Measurements from ENCODE around the gene UACA.

Gene UACA

DNA sequence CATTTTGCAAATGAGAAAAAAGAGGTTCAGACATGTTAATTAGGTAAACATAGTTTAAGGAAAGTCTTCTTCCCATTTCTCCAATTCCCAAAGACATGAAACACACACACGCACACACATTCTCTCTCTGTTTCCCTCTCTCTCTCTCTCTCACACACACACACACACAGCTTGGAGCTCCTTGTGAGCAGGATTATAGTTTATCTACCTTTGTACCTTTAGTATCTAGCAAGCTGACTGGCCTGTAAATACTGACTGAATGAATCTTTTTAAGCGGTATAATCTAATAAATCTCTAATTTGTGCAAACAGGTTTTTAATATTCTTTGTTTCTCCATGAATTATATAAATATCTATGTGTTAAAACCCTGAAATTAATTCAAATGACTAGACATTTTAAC is 73.3 kb downstream of the UACA start:
- DNase-seq: no peak
- Histone ChIP-seq H3K4me1 (no peaks in the 10 kb centered on the region), H3K4me3 (ENCODE audit: low read depth, low read length) (no peak overlapping the region), H3K27me3 (peaks cover 7% of the 10 kb centered on the region), H3K9me3 (no peaks in the 10 kb centered on the region), H3K36me3 (no peaks in the 10 kb centered on the region)
- TF ChIP-seq, protein P1, sequence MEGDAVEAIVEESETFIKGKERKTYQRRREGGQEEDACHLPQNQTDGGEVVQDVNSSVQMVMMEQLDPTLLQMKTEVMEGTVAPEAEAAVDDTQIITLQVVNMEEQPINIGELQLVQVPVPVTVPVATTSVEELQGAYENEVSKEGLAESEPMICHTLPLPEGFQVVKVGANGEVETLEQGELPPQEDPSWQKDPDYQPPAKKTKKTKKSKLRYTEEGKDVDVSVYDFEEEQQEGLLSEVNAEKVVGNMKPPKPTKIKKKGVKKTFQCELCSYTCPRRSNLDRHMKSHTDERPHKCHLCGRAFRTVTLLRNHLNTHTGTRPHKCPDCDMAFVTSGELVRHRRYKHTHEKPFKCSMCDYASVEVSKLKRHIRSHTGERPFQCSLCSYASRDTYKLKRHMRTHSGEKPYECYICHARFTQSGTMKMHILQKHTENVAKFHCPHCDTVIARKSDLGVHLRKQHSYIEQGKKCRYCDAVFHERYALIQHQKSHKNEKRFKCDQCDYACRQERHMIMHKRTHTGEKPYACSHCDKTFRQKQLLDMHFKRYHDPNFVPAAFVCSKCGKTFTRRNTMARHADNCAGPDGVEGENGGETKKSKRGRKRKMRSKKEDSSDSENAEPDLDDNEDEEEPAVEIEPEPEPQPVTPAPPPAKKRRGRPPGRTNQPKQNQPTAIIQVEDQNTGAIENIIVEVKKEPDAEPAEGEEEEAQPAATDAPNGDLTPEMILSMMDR (IDR thresholded peaks at IDR 0.05; ENCODE audit: low read depth, low read length): no peak

DNA sequence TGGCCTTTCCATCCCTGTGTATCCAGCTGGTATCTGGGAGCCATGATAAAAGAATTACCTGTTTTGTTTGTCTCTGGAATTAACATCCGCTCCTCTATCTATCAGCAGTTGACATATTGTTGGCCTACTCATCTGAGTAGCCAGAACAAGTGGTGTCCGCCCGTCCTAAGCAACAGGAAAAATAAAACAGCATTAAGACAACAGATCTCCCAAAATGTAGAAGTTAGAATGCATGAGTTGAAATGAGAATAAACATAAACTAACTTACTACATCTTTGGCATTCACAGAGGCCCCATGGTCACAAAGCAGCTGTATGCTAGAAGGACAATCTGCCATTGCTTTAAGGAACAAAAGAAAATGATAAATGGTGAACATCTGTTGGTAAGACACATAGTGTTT is 75.9 kb downstream of the UACA start:
- no peak for DNase-seq
- Histone ChIP-seq H3K27me3 (peaks cover 7% of the 10 kb centered on the region), H3K9me3 (no peaks in the 10 kb centered on the region), H3K36me3 (no peaks in the 10 kb centered on the region), H3K4me1 (no peaks in the 10 kb centered on the region), H3K4me3 (ENCODE audit: low read depth, low read length) (no peak overlapping the region)
- TF ChIP-seq, protein P1 (IDR thresholded peaks at IDR 0.05; ENCODE audit: low read depth, low read length): no peak

DNA sequence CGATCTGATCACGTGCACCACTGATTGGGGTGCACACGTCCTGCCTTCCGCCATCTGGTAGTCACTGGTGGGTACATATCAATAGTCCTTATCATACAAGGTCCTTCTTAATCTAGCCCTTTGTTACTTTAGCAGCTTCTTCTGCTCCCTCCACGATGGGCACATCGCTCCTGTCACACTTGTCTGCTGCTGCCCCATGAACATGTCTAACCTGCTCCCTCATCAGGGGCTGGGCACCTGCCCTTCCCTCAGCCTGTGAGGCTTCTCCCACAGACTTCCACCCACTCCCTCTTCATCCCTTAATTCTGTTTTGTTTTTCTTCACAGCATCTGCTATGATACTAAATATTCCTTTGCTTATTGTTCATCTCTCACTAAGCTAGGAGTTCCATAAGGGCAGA is 82.5 kb downstream of the UACA start:
- TF ChIP-seq, protein P1 (IDR thresholded peaks at IDR 0.05; ENCODE audit: low read depth, low read length): no peak
- Histone ChIP-seq H3K9me3 (no peaks in the 10 kb centered on the region), H3K36me3 (no peaks in the 10 kb centered on the region), H3K27me3 (no peaks in the 10 kb centered on the region), H3K4me1 (no peaks in the 10 kb centered on the region), H3K4me3 (ENCODE audit: low read depth, low read length) (no peak overlapping the region)
- no peak for DNase-seq

- TF ChIP-seq, protein P1 (IDR thresholded peaks at IDR 0.05; ENCODE audit: low read depth, low read length): no peak
- no peaks in the 10 kb centered on the region for H3K9me3 ChIP-seq
- DNase-seq: no peak
- no peaks in the 10 kb centered on the region for H3K27me3 ChIP-seq
- no peaks in the 10 kb centered on the region for H3K36me3 ChIP-seq
- no peak overlapping the region for H3K4me3 ChIP-seq (ENCODE audit: low read depth, low read length)
- H3K4me1 ChIP-seq: no peaks in the 10 kb centered on the region
Observed at GRCh38 chr15:70679919-70680231, 83.5 kb downstream of the UACA start.

DNA sequence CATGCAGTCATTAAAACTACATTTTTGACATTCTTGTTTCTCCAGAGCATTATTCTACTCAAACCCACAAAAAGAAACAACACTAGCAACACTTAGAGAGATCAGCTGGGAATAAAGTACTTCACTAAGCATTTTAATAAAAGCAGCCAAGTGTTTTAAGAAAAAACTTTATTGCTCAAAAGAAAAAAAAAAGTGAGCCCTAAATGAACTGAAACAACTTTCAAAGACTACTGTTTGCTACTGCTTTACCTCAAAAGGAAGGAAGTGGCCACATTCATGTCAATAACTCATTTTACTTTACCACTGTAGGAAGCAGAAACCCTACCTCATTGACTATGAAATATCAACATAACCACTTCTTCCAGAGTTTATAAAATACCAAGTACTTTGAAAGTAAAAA is 91.3 kb downstream of the UACA start:
- DNase-seq: no peak
- no peaks in the 10 kb centered on the region for H3K27me3 ChIP-seq
- no peaks in the 10 kb centered on the region for H3K36me3 ChIP-seq
- no peaks in the 10 kb centered on the region for H3K9me3 ChIP-seq
- TF ChIP-seq, protein P1 (IDR thresholded peaks at IDR 0.05; ENCODE audit: low read depth, low read length): no peak
- peaks cover 8% of the 10 kb centered on the region for H3K4me1 ChIP-seq
- no peak overlapping the region for H3K4me3 ChIP-seq (ENCODE audit: low read depth, low read length)

- TF ChIP-seq, protein P1 (IDR thresholded peaks at IDR 0.05; ENCODE audit: low read depth, low read length): peak; percentile 15; the same call in 1 of the 2 replicates
- Histone ChIP-seq H3K27me3 (no peaks in the 10 kb centered on the region), H3K36me3 (no peaks in the 10 kb centered on the region), H3K4me3 (ENCODE audit: low read depth, low read length) (no peak overlapping the region), H3K9me3 (no peaks in the 10 kb centered on the region), H3K4me1 (peaks cover 8% of the 10 kb centered on the region)
- DNase-seq: no peak
Observed at GRCh38 chr15:70670680-70671079, 92.7 kb downstream of the UACA start.
